HepG2 (cell line): ENCODE measurements around the gene IRX2. TPM values are rescaled to one million over a fixed set of nuclear protein-coding genes. Genes with fewer than 3 reads are reported as not detected.

Experiments used
- ATAC-seq: fragments of 200-7000 bp; cut with Tn5 transposase; 3 replicates; pipeline ENCODE4 v1.9.1; 2020; ENCODE audit warnings: mild to moderate bottlenecking, moderate library complexity
- BruUV-seq: library from RNA; stranded (reverse); fragments of 400-500 nt; replicated peaks from 2 replicates; lab custom pipeline; 2021; lab: Mats Ljungman, UMichigan
- CTCF ChIA-PET: fragments of 300-600 bp; formaldehyde crosslinking; extraction: SDS; loops from one replicate; lab custom pipeline; 2021; ENCODE audit warnings: low total read pairs, inconsistent platforms, low intra/inter-chr PET ratio; lab: Yijun Ruan, JAX
- POLR2A ChIA-PET: fragments of 350-600 bp; sonication (Branson Sonifier 250); formaldehyde crosslinking; loops from one replicate; lab custom pipeline; 2020; ENCODE audit warnings: antibody characterized with exemption, inconsistent platforms; lab: Yijun Ruan, JAX
- DNase-seq: peaks from one replicate; pipeline ENCODE4 v3.0.0-alpha.2; 2015; ENCODE audit warnings: low spot score
- FAIRE-seq: peaks from 3 replicates; lab custom pipeline; 2011; peaks lifted over from hg19 to GRCh38; lab: Jason Lieb, UNC
- H2AFZ ChIP-seq: one replicate; pipeline ENCODE4 v1.6.1; 2011; ENCODE audit warnings: low read length, inconsistent platforms
- H3K27ac ChIP-seq: fragments of 300-600 bp; 3 replicates; pipeline ENCODE4 v1.8.0; 2011; ENCODE audit warnings: mixed run types, mild to moderate bottlenecking, mixed read lengths, low read length, inconsistent platforms; ENCODE audit not compliant: insufficient read depth; ENCODE audit errors: extremely low read length
- H3K27me3 ChIP-seq, 2 experiments: fragments of 200-600 bp in 1 of 2; 2 replicates in 1 of 2; 3 replicates in 1 of 2; pipeline versions ENCODE4 v1.6.0 to v1.8.0; 2011; ENCODE audit warnings: low read length in 2 of 2, mild to moderate bottlenecking in 2 of 2, moderate library complexity in 2 of 2, inconsistent platforms in 1 of 2; ENCODE audit not compliant: insufficient read depth in 2 of 2, control insufficient read depth in 1 of 2
- H3K36me3 ChIP-seq, 2 experiments: fragments of 200-600 bp in 1 of 2; replicated peaks in 1 of 2; 2 replicates in 1 of 2; 3 replicates in 1 of 2; pipeline versions ENCODE4 v1.5.1 to v1.8.0; 2011; ENCODE audit warnings: low read length in 2 of 2, inconsistent platforms in 1 of 2; ENCODE audit not compliant: insufficient read depth in 2 of 2, control insufficient read depth in 1 of 2
- H3K4me1 ChIP-seq: 2 replicates; pipeline ENCODE4 v1.5.1; 2012; ENCODE audit warnings: low read length, inconsistent platforms; ENCODE audit not compliant: insufficient read depth
- H3K4me2 ChIP-seq: 2 replicates; pipeline ENCODE4 v1.6.0; 2011; ENCODE audit warnings: low read depth, low read length, inconsistent platforms
- H3K4me3 ChIP-seq, 3 experiments: fragments of 200-600 bp in 1 of 3; sonication (generic), shearing (Covaris generic) in 1 of 3; replicated peaks in 1 of 3; 2 replicates each; pipeline ENCODE4 v1.5.1; 2011 to 2016; ENCODE audit warnings: low read length in 3 of 3, inconsistent platforms in 2 of 3, low read depth in 2 of 3, mild to moderate bottlenecking in 2 of 3, control low read depth in 1 of 3, mixed read lengths in 1 of 3; ENCODE audit not compliant: insufficient read depth in 1 of 3
- H3K79me2 ChIP-seq: one replicate; pipeline ENCODE4 v1.6.1; 2011; ENCODE audit warnings: low read length, inconsistent platforms; ENCODE audit not compliant: insufficient read depth
- H3K9ac ChIP-seq: 2 replicates; pipeline ENCODE4 v1.6.0; 2011; ENCODE audit warnings: mild to moderate bottlenecking, low read depth, low read length, inconsistent platforms; ENCODE audit not compliant: insufficient read depth
- H3K9me3 ChIP-seq: 2 replicates; pipeline ENCODE4 v1.5.1; 2012; ENCODE audit warnings: mild to moderate bottlenecking, low read length
- H4K20me1 ChIP-seq: 2 replicates; pipeline ENCODE4 v1.6.0; 2011; ENCODE audit warnings: inconsistent platforms, mild to moderate bottlenecking, low read length, moderate library complexity; ENCODE audit not compliant: insufficient read depth
- ELF4 ChIP-seq: sonication (generic); formaldehyde crosslinking; IDR thresholded peaks from 2 replicates; pipeline ENCODE4 v1.5.0; 2020; ENCODE audit warnings: missing genetic modification reagents, mild to moderate bottlenecking, moderate library complexity, borderline replicate concordance
- NFKB2 ChIP-seq: sonication (generic); formaldehyde crosslinking; IDR thresholded peaks from 2 replicates; pipeline ENCODE4 v1.4.0; 2020; ENCODE audit warnings: missing genetic modification reagents, borderline replicate concordance
- RXRA ChIP-seq: sonication (generic); formaldehyde crosslinking; IDR thresholded peaks from 2 replicates; pipeline ENCODE4 v1.5.1; 2020; ENCODE audit warnings: missing genetic modification reagents
- SP140L ChIP-seq: sonication (generic); formaldehyde crosslinking; IDR thresholded peaks from 2 replicates; pipeline ENCODE4 v1.4.0; 2020; ENCODE audit warnings: missing genetic modification reagents, borderline replicate concordance
- ZNF326 ChIP-seq: sonication (generic); formaldehyde crosslinking; IDR thresholded peaks from 2 replicates; pipeline ENCODE4 v1.4.0; 2020; ENCODE audit warnings: missing genetic modification reagents, borderline replicate concordance
- ZNF569 ChIP-seq: sonication (generic); formaldehyde crosslinking; IDR thresholded peaks from 2 replicates; pipeline ENCODE4 v1.5.0; 2020; ENCODE audit warnings: mild to moderate bottlenecking, missing genetic modification reagents, moderate library complexity, borderline replicate concordance
- ZNF629 ChIP-seq: sonication (generic); formaldehyde crosslinking; conservative IDR thresholded peaks from 2 replicates; pipeline ENCODE4 v1.5.0; 2020; ENCODE audit warnings: missing genetic modification reagents
- ZNF839 ChIP-seq: sonication (generic); formaldehyde crosslinking; IDR thresholded peaks from 2 replicates; pipeline ENCODE4 v1.4.0; 2020; ENCODE audit warnings: missing genetic modification reagents, mild to moderate bottlenecking, borderline replicate concordance
- WGBS: methylation state at CpG from one replicate; pipeline ENCODE4 v1.1.6; 2017; ENCODE audit warnings: low lambda C conversion rate; 5-methylcytosine and 5-hydroxymethylcytosine counted together
- in situ Hi-C: cut with HindIII; loops from 2 replicates; pipeline ENCODE4 v1.10.0; 2017; ENCODE audit warnings: low pct_unique_long_range_greater_than_20kb; ENCODE audit not compliant: extremely low pct_ligation_motif_present
- intact Hi-C: fragments of 100-400 bp; cut with micrococcal nuclease; formaldehyde crosslinking; loops from one replicate; pipeline ENCODE4 v1.10.0; 2022; ENCODE audit not compliant: unreplicated experiment
- polyA plus RNA-seq, 8 experiments: library from polyadenylated mRNA; depleted of rRNA in 3 of 8; stranded (reverse) in 7 of 8; unstranded in 1 of 8; fragments of >200 nt; fragmentation: Illumina TruSeq in 4 of 8; extraction: Trizol in 4 of 8; gene quantifications; 2 replicates each; pipeline versions ENCODE4 v1.2.1 to v1.2.3, GENCODE V29; 2011 to 2016; ENCODE audit warnings: low read depth in 4 of 8, missing spikeins in 1 of 8, mixed read lengths in 1 of 8; ENCODE audit not compliant: insufficient read depth in 1 of 8
- total RNA-seq, 5 experiments: library from RNA; depleted of rRNA; stranded (reverse); fragments of >200 nt; fragmentation: Illumina TruSeq; extraction: Trizol; gene quantifications; 2 replicates each; pipeline ENCODE4 v1.2.3, GENCODE V29; 2016; ENCODE audit warnings: low read depth in 1 of 5
- TF ChIP-seq, protein P1 (sequence below): sonication (generic); formaldehyde crosslinking; IDR thresholded peaks from 2 replicates; pipeline ENCODE4 v1.4.0; 2020; ENCODE audit warnings: missing genetic modification reagents
- TF ChIP-seq, protein P2 (sequence below): sonication (generic); formaldehyde crosslinking; conservative IDR thresholded peaks from 2 replicates; pipeline ENCODE4 v1.8.1; 2023; ENCODE audit warnings: missing genetic modification reagents
- TF ChIP-seq, protein P3 (sequence below): sonication (generic); formaldehyde crosslinking; IDR thresholded peaks from 2 replicates; pipeline ENCODE4 v1.4.0; 2020; ENCODE audit warnings: mild to moderate bottlenecking, low read depth, missing genetic modification reagents
- TF ChIP-seq, protein P4 (sequence below): sonication (generic); formaldehyde crosslinking; IDR thresholded peaks from 2 replicates; pipeline ENCODE4 v1.4.0; 2020; ENCODE audit warnings: mild to moderate bottlenecking, missing genetic modification reagents

IRX2 gene
- total and polyA plus RNA-seq, 2 of the 13 experiments (the other 11 are each of a cell fraction or from before 2014, with no cell fraction given) = not detected

DNA sequence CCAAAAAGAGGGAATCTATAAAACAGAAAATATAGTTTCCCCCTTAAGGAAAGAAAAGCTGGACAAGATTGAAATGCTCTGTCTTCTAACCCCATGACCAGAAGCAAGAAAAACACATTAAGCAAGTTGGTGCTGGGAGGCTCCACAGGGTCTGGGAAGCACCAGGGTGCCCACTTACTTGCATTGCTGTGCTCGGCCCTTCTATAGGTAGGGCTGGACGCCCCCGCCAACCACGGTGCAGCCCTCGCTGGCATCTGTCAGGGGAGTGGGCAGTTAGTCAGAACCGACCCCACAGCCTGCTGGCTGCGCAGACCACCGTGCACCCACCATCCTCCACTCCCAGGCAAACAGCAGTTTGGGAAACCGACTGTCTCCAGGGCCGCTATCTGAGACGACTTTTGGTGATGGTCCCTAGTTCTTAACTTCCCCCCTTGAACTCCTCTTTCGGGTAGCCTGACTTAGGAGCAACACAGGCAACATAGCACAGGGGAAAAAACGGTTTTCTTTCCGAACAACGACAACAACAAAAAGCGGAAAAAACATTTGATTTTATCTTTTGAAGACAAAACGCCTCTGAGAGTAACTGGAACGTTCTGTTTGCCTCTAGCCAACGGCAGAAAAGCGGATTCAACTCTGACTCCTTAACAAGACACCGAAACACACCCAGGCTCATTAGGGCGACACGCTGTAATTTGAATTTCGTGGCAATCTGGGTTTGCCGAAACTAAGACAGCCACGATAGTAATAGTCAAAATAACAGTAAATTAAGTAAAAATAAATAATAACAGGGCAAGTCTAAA lies 3.9 kb downstream of the IRX2 start:
- POLR2A ChIA-PET = no interaction called here
- Histone ChIP-seq H3K9me3 (no peaks in the 10 kb centered on the region; the same call in 1 of the 2 replicates), H4K20me1 (no peaks in the 10 kb centered on the region), H3K4me3 (no peak overlapping the region), H3K4me2 (no peak overlapping the region), H3K27me3 (no peaks in the 10 kb centered on the region; a peak in 1 of 5 replicates), H3K36me3 (no peaks in the 10 kb centered on the region), H3K9ac (no peak overlapping the region), H2AFZ (no peak overlapping the region), H3K4me1 (no peaks in the 10 kb centered on the region), H3K27ac (no peak overlapping the region), H3K79me2 (no peaks in the 10 kb centered on the region)
- 14% methylated on average over 22 of the region's 26 CpGs for WGBS
- FAIRE-seq (no peak), DNase-seq (no peak), ATAC-seq (no peak)
- in situ Hi-C loops = loop anchor here (25.0 kb wide), 1 partner anchor 535 kb away; no protein-coding TSS in a partner anchor
- CTCF ChIA-PET = no interaction called here
- TF ChIP-seq, protein P1, sequence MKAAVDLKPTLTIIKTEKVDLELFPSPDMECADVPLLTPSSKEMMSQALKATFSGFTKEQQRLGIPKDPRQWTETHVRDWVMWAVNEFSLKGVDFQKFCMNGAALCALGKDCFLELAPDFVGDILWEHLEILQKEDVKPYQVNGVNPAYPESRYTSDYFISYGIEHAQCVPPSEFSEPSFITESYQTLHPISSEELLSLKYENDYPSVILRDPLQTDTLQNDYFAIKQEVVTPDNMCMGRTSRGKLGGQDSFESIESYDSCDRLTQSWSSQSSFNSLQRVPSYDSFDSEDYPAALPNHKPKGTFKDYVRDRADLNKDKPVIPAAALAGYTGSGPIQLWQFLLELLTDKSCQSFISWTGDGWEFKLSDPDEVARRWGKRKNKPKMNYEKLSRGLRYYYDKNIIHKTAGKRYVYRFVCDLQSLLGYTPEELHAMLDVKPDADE (CRISPR knock-in tag) = no peak
- TF ChIP-seq ZNF629 (CRISPR knock-in tag) = no peak
- TF ChIP-seq NFKB2 = no peak
- no peak for TF ChIP-seq SP140L
- TF ChIP-seq ZNF326 = no peak
- TF ChIP-seq, protein P2, sequence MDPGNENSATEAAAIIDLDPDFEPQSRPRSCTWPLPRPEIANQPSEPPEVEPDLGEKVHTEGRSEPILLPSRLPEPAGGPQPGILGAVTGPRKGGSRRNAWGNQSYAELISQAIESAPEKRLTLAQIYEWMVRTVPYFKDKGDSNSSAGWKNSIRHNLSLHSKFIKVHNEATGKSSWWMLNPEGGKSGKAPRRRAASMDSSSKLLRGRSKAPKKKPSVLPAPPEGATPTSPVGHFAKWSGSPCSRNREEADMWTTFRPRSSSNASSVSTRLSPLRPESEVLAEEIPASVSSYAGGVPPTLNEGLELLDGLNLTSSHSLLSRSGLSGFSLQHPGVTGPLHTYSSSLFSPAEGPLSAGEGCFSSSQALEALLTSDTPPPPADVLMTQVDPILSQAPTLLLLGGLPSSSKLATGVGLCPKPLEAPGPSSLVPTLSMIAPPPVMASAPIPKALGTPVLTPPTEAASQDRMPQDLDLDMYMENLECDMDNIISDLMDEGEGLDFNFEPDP = no peak
- TF ChIP-seq, protein P3, sequence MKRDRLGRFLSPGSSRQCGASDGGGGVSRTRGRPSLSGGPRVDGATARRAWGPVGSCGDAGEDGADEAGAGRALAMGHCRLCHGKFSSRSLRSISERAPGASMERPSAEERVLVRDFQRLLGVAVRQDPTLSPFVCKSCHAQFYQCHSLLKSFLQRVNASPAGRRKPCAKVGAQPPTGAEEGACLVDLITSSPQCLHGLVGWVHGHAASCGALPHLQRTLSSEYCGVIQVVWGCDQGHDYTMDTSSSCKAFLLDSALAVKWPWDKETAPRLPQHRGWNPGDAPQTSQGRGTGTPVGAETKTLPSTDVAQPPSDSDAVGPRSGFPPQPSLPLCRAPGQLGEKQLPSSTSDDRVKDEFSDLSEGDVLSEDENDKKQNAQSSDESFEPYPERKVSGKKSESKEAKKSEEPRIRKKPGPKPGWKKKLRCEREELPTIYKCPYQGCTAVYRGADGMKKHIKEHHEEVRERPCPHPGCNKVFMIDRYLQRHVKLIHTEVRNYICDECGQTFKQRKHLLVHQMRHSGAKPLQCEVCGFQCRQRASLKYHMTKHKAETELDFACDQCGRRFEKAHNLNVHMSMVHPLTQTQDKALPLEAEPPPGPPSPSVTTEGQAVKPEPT (CRISPR knock-in tag) = no peak
- no peak for TF ChIP-seq RXRA (CRISPR knock-in tag)
- TF ChIP-seq, protein P4, sequence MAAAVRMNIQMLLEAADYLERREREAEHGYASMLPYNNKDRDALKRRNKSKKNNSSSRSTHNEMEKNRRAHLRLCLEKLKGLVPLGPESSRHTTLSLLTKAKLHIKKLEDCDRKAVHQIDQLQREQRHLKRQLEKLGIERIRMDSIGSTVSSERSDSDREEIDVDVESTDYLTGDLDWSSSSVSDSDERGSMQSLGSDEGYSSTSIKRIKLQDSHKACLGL (CRISPR knock-in tag) = no peak
- no peak for TF ChIP-seq ZNF569 (CRISPR knock-in tag)
- TF ChIP-seq ZNF839 (CRISPR knock-in tag) = no peak
- no peak for TF ChIP-seq ELF4 (CRISPR knock-in tag)
- intact Hi-C loops = no loop called here
- BruUV-seq = no TSS peak
